HG03108 (cell line): ENCODE results near the gene ACTR8.

Source experiments
- ATAC-seq: cut with Tn5 transposase; IDR thresholded peaks from one replicate; pipeline ENCODE4 v1.9.1; 2021; ENCODE audit warnings: moderate library complexity; ENCODE audit not compliant: unreplicated experiment

The ACTR8 gene

GRCh38 chr3:53836084-53836872, 45.7 kb downstream of the ACTR8 start:
- ATAC-seq = no peak

GRCh38 chr3:53835257-53835656, 46.7 kb downstream of the ACTR8 start:
- ATAC-seq = no peak

GRCh38 chr3:53834429-53835095, 47.4 kb downstream of the ACTR8 start:
- ATAC-seq = no peak

DNA sequence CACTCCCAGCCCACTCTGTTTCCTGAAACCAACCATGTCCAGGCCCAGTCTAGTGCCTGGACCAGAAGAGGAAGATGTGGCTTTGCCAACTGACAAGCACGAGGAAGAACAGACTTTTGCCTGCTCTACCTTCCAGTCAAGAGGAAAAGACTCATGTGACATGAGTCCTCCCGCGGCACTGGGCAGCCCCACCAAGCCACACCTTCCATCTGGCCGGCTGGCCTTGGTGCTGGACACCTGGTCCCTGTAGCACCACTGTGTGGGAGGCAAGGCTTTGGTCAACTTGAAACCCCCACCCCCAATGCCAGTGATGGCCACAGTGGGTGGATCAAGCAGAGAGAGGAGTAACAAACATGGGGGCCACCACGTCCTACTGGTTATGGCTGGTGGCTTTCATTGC, 48.3 kb downstream of the ACTR8 start:
- no peak for ATAC-seq

- no peak for ATAC-seq
These were observed 48.8 kb downstream of the ACTR8 start for GRCh38 chr3:53833053-53833645.

GRCh38 chr3:53830944-53831343, 51.0 kb downstream of the ACTR8 start:
- no peak for ATAC-seq

- no peak for ATAC-seq
These were observed 52.3 kb downstream of the ACTR8 start for GRCh38 chr3:53829605-53830004.

- no peak for ATAC-seq
These were observed 53.4 kb downstream of the ACTR8 start for GRCh38 chr3:53828581-53828980.

- ATAC-seq = no peak
These were observed 55.9 kb downstream of the ACTR8 start for GRCh38 chr3:53826048-53826447.

- ATAC-seq = no peak
These were observed 57.2 kb downstream of the ACTR8 start for GRCh38 chr3:53824795-53825194.

DNA sequence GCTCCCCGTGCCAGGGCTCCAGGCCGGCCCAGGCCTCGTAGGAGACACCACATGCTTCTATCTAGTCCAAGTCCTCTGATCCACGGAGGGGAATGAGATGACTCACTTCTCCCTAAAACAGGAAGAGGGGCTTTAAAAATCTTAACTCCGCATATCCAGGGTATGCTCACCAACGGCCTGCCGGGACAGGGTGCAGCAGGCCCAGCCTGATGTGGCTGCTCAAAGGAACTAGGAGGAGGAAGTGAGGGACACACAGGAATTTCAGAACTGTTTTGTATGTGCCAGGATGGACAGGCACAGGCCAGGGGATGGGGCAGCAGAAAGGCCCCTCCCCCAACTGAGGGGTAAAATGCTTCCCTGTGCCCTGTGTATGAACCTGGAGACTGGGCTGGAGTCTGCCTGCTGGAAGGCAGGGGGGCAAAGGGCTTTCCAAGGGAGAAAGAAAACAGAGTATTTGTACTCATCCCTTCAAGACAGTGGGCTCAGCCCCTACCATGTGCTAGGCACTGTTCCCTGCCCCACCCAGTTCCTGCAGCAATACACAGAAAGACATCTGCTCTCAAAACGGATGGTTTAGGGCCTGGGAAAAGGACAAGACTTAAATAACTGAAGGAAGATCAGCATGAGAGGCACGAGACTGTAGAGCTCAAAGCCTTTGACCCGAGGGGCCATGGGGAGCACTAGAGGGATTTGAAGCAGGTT, 57.8 kb downstream of the ACTR8 start:
- ATAC-seq = no peak

DNA sequence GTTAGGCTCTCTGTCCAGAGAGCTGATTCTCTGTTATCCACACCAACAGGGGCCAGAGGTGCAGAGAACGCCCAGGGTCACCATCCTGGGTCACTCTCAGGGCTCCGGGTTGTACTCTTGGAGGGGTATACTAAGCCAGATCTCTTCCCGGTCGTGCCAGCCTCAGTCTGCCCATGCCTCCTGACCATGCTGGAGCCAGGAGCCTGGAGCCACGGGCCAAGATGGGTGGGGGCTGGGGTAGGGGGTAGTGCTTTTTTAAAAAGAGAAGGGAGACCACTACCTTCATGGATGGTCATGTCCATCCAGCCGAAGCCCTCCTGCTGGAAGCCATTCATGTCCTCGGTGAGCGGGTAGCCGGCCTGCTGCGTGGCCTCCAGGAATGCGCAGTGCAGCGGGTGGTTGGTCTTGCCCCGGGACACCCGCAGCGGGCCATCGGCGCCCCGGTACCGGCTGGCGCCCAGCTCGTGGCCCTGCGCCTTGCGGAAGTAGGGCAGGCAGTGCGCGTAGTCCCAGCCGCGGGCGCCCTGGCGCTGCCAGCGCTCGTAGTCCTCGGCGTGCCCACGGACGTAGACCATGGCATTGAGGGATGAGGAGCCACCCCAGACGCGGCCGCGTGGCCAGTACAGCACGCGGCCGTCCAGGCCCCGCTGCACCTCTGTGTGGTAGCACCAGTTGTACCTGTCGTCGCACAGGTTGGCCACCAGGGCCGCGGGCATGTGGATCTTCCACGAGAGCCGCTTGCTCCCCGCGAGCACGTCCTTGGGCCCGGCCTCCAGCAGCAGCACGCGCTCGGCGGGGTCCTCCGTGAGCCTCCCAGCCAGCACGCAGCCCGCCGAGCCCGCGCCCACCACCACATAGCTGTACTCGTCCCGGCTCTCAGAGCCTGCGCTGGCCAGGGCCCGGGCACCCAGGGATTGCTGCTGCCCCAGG, 58.7 kb downstream of the ACTR8 start:
- no peak for ATAC-seq

GRCh38 chr3:53822331-53822741, 59.6 kb downstream of the ACTR8 start:
- no peak for ATAC-seq

DNA sequence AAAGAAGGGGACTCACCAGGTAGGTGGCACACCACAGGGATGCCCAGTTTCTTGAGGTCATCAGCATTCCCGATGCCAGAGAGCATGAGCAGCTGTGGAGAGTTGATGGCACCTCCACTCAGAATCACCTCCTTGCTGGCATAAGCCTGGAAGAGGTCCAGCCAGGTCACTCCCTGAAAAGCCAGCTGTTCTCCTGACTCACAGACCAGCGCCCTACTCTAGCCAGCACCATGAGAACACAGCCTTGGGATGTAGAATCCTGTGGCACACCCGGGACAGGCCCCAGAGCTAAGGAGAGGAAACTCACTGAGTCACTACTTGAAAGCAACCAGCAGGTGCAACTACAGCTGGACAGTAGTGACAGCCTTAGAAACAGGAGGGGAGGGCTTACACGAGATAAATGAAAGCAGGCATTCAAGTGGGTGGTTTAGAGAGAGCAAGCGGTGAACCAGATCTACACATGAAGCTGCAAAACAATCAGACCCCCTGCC, 60.3 kb downstream of the ACTR8 start:
- ATAC-seq = no peak

- ATAC-seq = no peak
These were observed 61.0 kb downstream of the ACTR8 start for GRCh38 chr3:53820756-53821580.

- no peak for ATAC-seq
These were observed 61.9 kb downstream of the ACTR8 start for GRCh38 chr3:53820084-53820483.

DNA sequence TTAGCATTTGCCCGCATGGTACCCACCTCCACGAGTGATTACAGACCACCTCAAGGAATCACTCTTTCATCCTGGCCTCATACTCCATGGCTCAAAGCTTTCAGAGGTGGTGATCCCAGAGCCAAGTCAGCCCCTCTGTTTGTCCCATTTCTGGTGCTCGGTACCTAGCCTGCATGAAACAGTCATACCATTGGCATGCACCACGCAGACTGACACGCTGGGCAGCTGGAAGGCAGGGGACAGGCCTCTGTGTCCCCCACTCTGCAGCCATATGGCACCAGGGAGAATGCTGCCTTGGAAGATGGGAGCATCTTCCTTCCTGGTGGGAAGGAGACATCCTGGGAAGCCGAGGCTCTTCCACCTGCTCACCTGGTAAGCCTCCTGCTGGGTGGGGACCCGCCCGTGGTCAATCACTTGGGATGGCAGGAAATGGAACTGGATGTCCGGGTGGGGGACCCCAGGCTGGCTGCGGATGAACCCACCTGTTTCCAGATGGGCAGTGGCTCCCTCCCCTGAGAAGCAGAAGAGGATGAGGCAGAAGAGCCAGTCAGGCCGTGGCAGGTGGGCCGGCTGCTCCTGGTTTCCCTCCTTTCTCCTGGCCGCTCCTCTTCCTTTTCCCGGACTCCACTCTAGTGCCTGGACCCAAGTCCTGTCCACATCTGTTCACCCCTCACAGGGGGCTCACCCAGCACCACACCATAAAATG, 62.6 kb downstream of the ACTR8 start:
- no peak for ATAC-seq

GRCh38 chr3:53818221-53819162, 63.5 kb downstream of the ACTR8 start:
- ATAC-seq = no peak
